Activated naive CD8-positive, alpha-beta T cell treated with anti-CD3 and anti-CD28 coated beads, Interleukin-2, amount 50 U/mL, for 24 hours (primary cell): ENCODE data around the gene KCNE4.

Source experiments
- ATAC-seq: fragments of 150-1000 bp; cut with Tn5 transposase; one replicate; pipeline ENCODE4 v1.10.0; 2021
- DNase-seq: peaks from one replicate; pipeline ENCODE4 v3.0.0; 2021
- H3K27ac Mint-ChIP-seq: one replicate; pipeline ENCODE4 v1.8.0; 2021; ENCODE audit warnings: mild to moderate bottlenecking, mixed read lengths
- H3K27me3 Mint-ChIP-seq: one replicate; pipeline ENCODE4 v1.8.0; 2021; ENCODE audit warnings: mixed read lengths
- H3K36me3 Mint-ChIP-seq: one replicate; pipeline ENCODE4 v1.8.0; 2021; ENCODE audit warnings: low read depth, mixed read lengths
- H3K4me1 Mint-ChIP-seq: one replicate; pipeline ENCODE4 v1.8.0; 2021; ENCODE audit warnings: mixed read lengths
- H3K4me3 Mint-ChIP-seq: one replicate; pipeline ENCODE4 v1.8.0; 2021; ENCODE audit warnings: mild to moderate bottlenecking, moderate library complexity, mixed read lengths
- H3K9me3 Mint-ChIP-seq: one replicate; pipeline ENCODE4 v1.8.0; 2021; ENCODE audit warnings: mixed read lengths

The KCNE4 gene

GRCh38 chr2:223051693-223052289 lies at the start of gene KCNE4:
TSS of gene KCNE4 (plus strand) at chr2:223052190. CDS start at chr2:223052831, 641 bp downstream.
- H3K4me1 Mint-ChIP-seq = no peaks in the 10 kb centered on the region
- no peaks in the 10 kb centered on the region for H3K36me3 Mint-ChIP-seq
- no peak within 1 kb of the TSS for H3K4me3 Mint-ChIP-seq

GRCh38 chr2:223003191-223003590 lies 48.8 kb upstream of the KCNE4 start:
- no peaks in the 10 kb centered on the region for H3K4me1 Mint-ChIP-seq

More at GRCh38 chr2:223051693-223052289, at the start of gene KCNE4:
- H3K9me3 Mint-ChIP-seq = no peaks in the 10 kb centered on the region
- DNase-seq (no peak), ATAC-seq (no peak)
- H3K27me3 Mint-ChIP-seq = peaks cover 2% of the 10 kb centered on the region
- H3K27ac Mint-ChIP-seq = no peak within 1 kb of the TSS

GRCh38 chr2:223005496-223005895 lies 46.5 kb upstream of the KCNE4 start:
- H3K27me3 Mint-ChIP-seq = peaks cover 11% of the 10 kb centered on the region

More at GRCh38 chr2:223003191-223003590, 48.8 kb upstream of the KCNE4 start:
- Mint-ChIP-seq H3K9me3 (no peaks in the 10 kb centered on the region), H3K36me3 (no peaks in the 10 kb centered on the region), H3K27ac (no peak overlapping the region), H3K27me3 (peaks cover 14% of the 10 kb centered on the region), H3K4me3 (no peak overlapping the region)
- no peak for DNase-seq
- no peak for ATAC-seq

GRCh38 chr2:223007531-223007930 lies 44.5 kb upstream of the KCNE4 start:
- H3K4me1 Mint-ChIP-seq = no peaks in the 10 kb centered on the region
- no peak overlapping the region for H3K27ac Mint-ChIP-seq
- no peaks in the 10 kb centered on the region for H3K36me3 Mint-ChIP-seq
- DNase-seq = no peak
- ATAC-seq = no peak
- H3K4me3 Mint-ChIP-seq = no peak overlapping the region
- H3K9me3 Mint-ChIP-seq = no peaks in the 10 kb centered on the region
- H3K27me3 Mint-ChIP-seq = peaks cover 7% of the 10 kb centered on the region

More at GRCh38 chr2:223005496-223005895, 46.5 kb upstream of the KCNE4 start:
- no peaks in the 10 kb centered on the region for H3K4me1 Mint-ChIP-seq
- H3K9me3 Mint-ChIP-seq = no peaks in the 10 kb centered on the region
- no peak for DNase-seq
- no peak overlapping the region for H3K4me3 Mint-ChIP-seq
- H3K36me3 Mint-ChIP-seq = no peaks in the 10 kb centered on the region
- H3K27ac Mint-ChIP-seq = no peak overlapping the region
- no peak for ATAC-seq

GRCh38 chr2:223008162-223008561 lies 43.8 kb upstream of the KCNE4 start:
- Mint-ChIP-seq H3K9me3 (peaks cover 3% of the 10 kb centered on the region), H3K27ac (no peak overlapping the region), H3K4me1 (no peaks in the 10 kb centered on the region), H3K27me3 (peaks cover 9% of the 10 kb centered on the region), H3K36me3 (no peaks in the 10 kb centered on the region), H3K4me3 (no peak overlapping the region)
- DNase-seq (no peak), ATAC-seq (no peak)

- H3K4me3 Mint-ChIP-seq = no peak overlapping the region
- H3K9me3 Mint-ChIP-seq = peaks cover 5% of the 10 kb centered on the region
- peaks cover 11% of the 10 kb centered on the region for H3K27me3 Mint-ChIP-seq
- ATAC-seq = no peak
- H3K27ac Mint-ChIP-seq = no peak overlapping the region
- H3K4me1 Mint-ChIP-seq = no peaks in the 10 kb centered on the region
- H3K36me3 Mint-ChIP-seq = no peaks in the 10 kb centered on the region
- DNase-seq = no peak
These were observed 43.0 kb upstream of the KCNE4 start for GRCh38 chr2:223008956-223009355.

GRCh38 chr2:223010641-223011040 lies 41.3 kb upstream of the KCNE4 start:
- ATAC-seq = no peak
- peaks cover 5% of the 10 kb centered on the region for H3K9me3 Mint-ChIP-seq
- H3K4me3 Mint-ChIP-seq = no peak overlapping the region
- no peak overlapping the region for H3K27ac Mint-ChIP-seq
- H3K36me3 Mint-ChIP-seq = no peaks in the 10 kb centered on the region
- no peaks in the 10 kb centered on the region for H3K4me1 Mint-ChIP-seq
- no peak for DNase-seq
- peaks cover 11% of the 10 kb centered on the region for H3K27me3 Mint-ChIP-seq

- DNase-seq = no peak
- Mint-ChIP-seq H3K4me3 (no peak overlapping the region), H3K9me3 (peaks cover 5% of the 10 kb centered on the region), H3K4me1 (no peaks in the 10 kb centered on the region), H3K27ac (no peak overlapping the region), H3K36me3 (no peaks in the 10 kb centered on the region), H3K27me3 (peaks cover 9% of the 10 kb centered on the region)
- no peak for ATAC-seq
These were observed 39.7 kb upstream of the KCNE4 start for GRCh38 chr2:223012291-223012690.

GRCh38 chr2:223019390-223019930 lies 32.5 kb upstream of the KCNE4 start:
- ATAC-seq (no peak), DNase-seq (no peak)
- Mint-ChIP-seq H3K4me3 (no peak overlapping the region), H3K36me3 (no peaks in the 10 kb centered on the region), H3K4me1 (no peaks in the 10 kb centered on the region), H3K9me3 (peaks cover 14% of the 10 kb centered on the region), H3K27ac (no peak overlapping the region), H3K27me3 (no peaks in the 10 kb centered on the region)

- peaks cover 14% of the 10 kb centered on the region for H3K9me3 Mint-ChIP-seq
- H3K27me3 Mint-ChIP-seq = no peaks in the 10 kb centered on the region
- no peak for DNase-seq
- no peaks in the 10 kb centered on the region for H3K36me3 Mint-ChIP-seq
- no peak for ATAC-seq
- no peak overlapping the region for H3K4me3 Mint-ChIP-seq
- H3K27ac Mint-ChIP-seq = no peak overlapping the region
- H3K4me1 Mint-ChIP-seq = no peaks in the 10 kb centered on the region
These were observed 31.8 kb upstream of the KCNE4 start for GRCh38 chr2:223019987-223020717.

GRCh38 chr2:223020971-223021675 lies 30.9 kb upstream of the KCNE4 start:
- no peaks in the 10 kb centered on the region for H3K4me1 Mint-ChIP-seq
- H3K36me3 Mint-ChIP-seq = no peaks in the 10 kb centered on the region
- DNase-seq = no peak
- H3K27me3 Mint-ChIP-seq = no peaks in the 10 kb centered on the region
- peaks cover 14% of the 10 kb centered on the region for H3K9me3 Mint-ChIP-seq
- no peak overlapping the region for H3K27ac Mint-ChIP-seq
- ATAC-seq = no peak
- H3K4me3 Mint-ChIP-seq = no peak overlapping the region

- no peak for ATAC-seq
- no peaks in the 10 kb centered on the region for H3K27me3 Mint-ChIP-seq
- DNase-seq = no peak
- H3K36me3 Mint-ChIP-seq = no peaks in the 10 kb centered on the region
- H3K9me3 Mint-ChIP-seq = peaks cover under 1% of the 10 kb centered on the region
- no peak overlapping the region for H3K4me3 Mint-ChIP-seq
- no peaks in the 10 kb centered on the region for H3K4me1 Mint-ChIP-seq
- no peak overlapping the region for H3K27ac Mint-ChIP-seq
These were observed 25.5 kb upstream of the KCNE4 start for GRCh38 chr2:223026357-223027110.

- H3K36me3 Mint-ChIP-seq = peaks cover 2% of the 10 kb centered on the region
- no peak for DNase-seq
- H3K27me3 Mint-ChIP-seq = peaks cover 3% of the 10 kb centered on the region
- H3K4me1 Mint-ChIP-seq = no peaks in the 10 kb centered on the region
- H3K27ac Mint-ChIP-seq = no peak overlapping the region
- ATAC-seq = no peak
- no peak overlapping the region for H3K4me3 Mint-ChIP-seq
- peaks cover 9% of the 10 kb centered on the region for H3K9me3 Mint-ChIP-seq
These were observed 24.5 kb upstream of the KCNE4 start for GRCh38 chr2:223027442-223027841.

- Mint-ChIP-seq H3K9me3 (peaks cover 13% of the 10 kb centered on the region), H3K36me3 (peaks cover 2% of the 10 kb centered on the region), H3K4me1 (no peaks in the 10 kb centered on the region), H3K27me3 (peaks cover 3% of the 10 kb centered on the region), H3K27ac (no peak overlapping the region), H3K4me3 (no peak overlapping the region)
- DNase-seq (no peak), ATAC-seq (no peak)
These were observed 22.7 kb upstream of the KCNE4 start for GRCh38 chr2:223029287-223029686.
